H1 (cell line): ENCODE data around the gene SBK2. TPM values are rescaled to one million over a fixed set of nuclear protein-coding genes. Genes with fewer than 3 reads are reported as not detected.

Experiments used
- CTCF ChIA-PET: fragments of 300-600 bp; sonication (Branson Sonifier 250); formaldehyde crosslinking; loops from one replicate; lab custom pipeline; 2021; ENCODE audit not compliant: partially characterized antibody; lab: Charles Lee
- POLR2A ChIA-PET: fragments of 300-600 bp; sonication (Branson Sonifier 250); formaldehyde crosslinking; loops from one replicate; lab custom pipeline; 2021; ENCODE audit warnings: inconsistent platforms; ENCODE audit not compliant: partially characterized antibody; lab: Charles Lee
- DNase-seq, 2 experiments: peaks; one replicate each; pipeline versions ENCODE4 v3.0.0 to v3.0.0-alpha.2; 2010 to 2022; ENCODE audit warnings: low spot score in 2 of 2, low read depth in 1 of 2, mixed read lengths in 1 of 2
- FAIRE-seq: peaks from 2 replicates; lab custom pipeline; 2011; peaks lifted over from hg19 to GRCh38; lab: Jason Lieb, UNC
- H2AFZ ChIP-seq: 2 replicates; pipeline ENCODE4 v1.8.1; 2012; ENCODE audit warnings: low read length, inconsistent platforms
- H2AK5ac ChIP-seq: 2 replicates; pipeline ENCODE4 v1.6.1; 2013; ENCODE audit warnings: low read depth, low read length
- H2BK120ac ChIP-seq: replicated peaks from 2 replicates; pipeline ENCODE3; 2013; ENCODE audit warnings: low read depth, low read length, inconsistent platforms
- H2BK12ac ChIP-seq: 2 replicates; pipeline ENCODE4 v1.6.1; 2013; ENCODE audit warnings: low read depth, low read length
- H2BK15ac ChIP-seq: 2 replicates; pipeline ENCODE4 v1.6.1; 2013; ENCODE audit warnings: low read length
- H2BK20ac ChIP-seq: 2 replicates; pipeline ENCODE4 v1.6.1; 2013; ENCODE audit warnings: low read length
- H2BK5ac ChIP-seq: 2 replicates; pipeline ENCODE4 v1.6.1; 2013; ENCODE audit warnings: low read depth, low read length
- H3K14ac ChIP-seq: 2 replicates; pipeline ENCODE4 v1.6.1; 2013; ENCODE audit warnings: inconsistent platforms; ENCODE audit not compliant: insufficient read length
- H3K18ac ChIP-seq: 2 replicates; pipeline ENCODE4 v1.6.1; 2013; ENCODE audit warnings: low read length; ENCODE audit errors: extremely low read depth
- H3K23ac ChIP-seq: 2 replicates; pipeline ENCODE4 v1.6.1; 2013; ENCODE audit warnings: inconsistent platforms; ENCODE audit not compliant: insufficient read length
- H3K23me2 ChIP-seq: 2 replicates; pipeline ENCODE4 v1.6.1; 2013; ENCODE audit warnings: low read depth, low read length
- H3K27ac ChIP-seq: 2 replicates; pipeline ENCODE4 v1.6.1; 2011; ENCODE audit warnings: low read depth, low read length, inconsistent platforms
- H3K27me3 ChIP-seq, 4 experiments: replicated peaks in 1 of 4; 1 replicate in 1 of 4; 2 replicates in 3 of 4; pipeline versions ENCODE4 v1.6.1 to v1.8.1; 2011 to 2013; ENCODE audit warnings: low read length in 3 of 4, mild to moderate bottlenecking in 3 of 4, inconsistent platforms in 2 of 4, mixed read lengths in 2 of 4, moderate library complexity in 1 of 4; ENCODE audit not compliant: control insufficient read depth in 3 of 4, insufficient read depth in 3 of 4; ENCODE audit errors: extremely low read depth in 1 of 4
- H3K36me3 ChIP-seq, 4 experiments: 2 replicates each; pipeline versions ENCODE4 v1.6.1 to v1.8.1; 2011 to 2013; ENCODE audit warnings: mild to moderate bottlenecking in 4 of 4, low read length in 3 of 4, moderate library complexity in 2 of 4, control low read depth in 1 of 4, inconsistent platforms in 1 of 4; ENCODE audit not compliant: insufficient read depth in 4 of 4, control insufficient read depth in 2 of 4
- H3K4ac ChIP-seq: replicated peaks from 2 replicates; pipeline ENCODE3; 2013; ENCODE audit warnings: low read length, low read depth, mixed read lengths, inconsistent platforms; ENCODE audit not compliant: insufficient read length
- H3K4me1 ChIP-seq, 4 experiments: replicated peaks in 1 of 4; 1 replicate in 1 of 4; 2 replicates in 3 of 4; pipeline versions ENCODE4 v1.6.1 to v1.8.1; 2011 to 2013; ENCODE audit warnings: low read length in 3 of 4, inconsistent platforms in 2 of 4, mixed read lengths in 1 of 4; ENCODE audit not compliant: insufficient read depth in 4 of 4, control insufficient read depth in 3 of 4
- H3K4me2 ChIP-seq, 2 experiments: 2 replicates each; pipeline versions ENCODE4 v1.6.1 to v1.8.1; 2011 to 2013; ENCODE audit warnings: low read depth in 2 of 2, low read length in 2 of 2, control low read depth in 1 of 2, inconsistent platforms in 1 of 2, mild to moderate bottlenecking in 1 of 2; ENCODE audit not compliant: insufficient read depth in 1 of 2
- H3K4me3 ChIP-seq, 4 experiments: fragments of 200-600, 300-600 bp in 1 of 4; sonication (generic), shearing (Covaris generic), sonication (Bioruptor Twin) in 1 of 4; 2 replicates each; pipeline versions ENCODE4 v1.5.1 to v1.8.1; 2011 to 2016; ENCODE audit warnings: low read length in 4 of 4, low read depth in 3 of 4, control low read depth in 2 of 4, inconsistent platforms in 2 of 4, mild to moderate bottlenecking in 2 of 4, mixed read lengths in 1 of 4, moderate library complexity in 1 of 4; ENCODE audit not compliant: insufficient read depth in 2 of 4; ENCODE audit errors: extremely low read depth in 1 of 4
- H3K56ac ChIP-seq: replicated peaks from 2 replicates; pipeline ENCODE3; 2013; ENCODE audit warnings: low read depth, mild to moderate bottlenecking, mixed read lengths, low read length, inconsistent platforms; ENCODE audit not compliant: insufficient read length
- H3K79me1 ChIP-seq: 2 replicates; pipeline ENCODE4 v1.6.1; 2013; ENCODE audit warnings: low read depth, low read length, control low read depth
- H3K79me2 ChIP-seq, 2 experiments: 2 replicates each; pipeline versions ENCODE4 v1.6.1 to v1.8.1; 2012 to 2013; ENCODE audit warnings: low read length in 2 of 2, mild to moderate bottlenecking in 2 of 2, inconsistent platforms in 1 of 2; ENCODE audit not compliant: insufficient read depth in 2 of 2, control insufficient read depth in 1 of 2
- H3K9ac ChIP-seq, 4 experiments: replicated peaks in 1 of 4; 1 replicate in 1 of 4; 2 replicates in 3 of 4; pipeline versions ENCODE4 v1.6.1 to v1.8.1; 2011 to 2013; ENCODE audit warnings: low read depth in 3 of 4, low read length in 3 of 4, control low read depth in 2 of 4, mild to moderate bottlenecking in 2 of 4, moderate library complexity in 2 of 4, inconsistent platforms in 1 of 4; ENCODE audit errors: extremely low read depth in 1 of 4
- H3K9me3 ChIP-seq, 2 experiments: 2 replicates each; pipeline versions ENCODE4 v1.6.1 to v1.8.1; 2012 to 2013; ENCODE audit warnings: mild to moderate bottlenecking in 2 of 2, moderate library complexity in 2 of 2, control low read depth in 1 of 2, inconsistent platforms in 1 of 2, low read depth in 1 of 2, low read length in 1 of 2, mixed read lengths in 1 of 2; ENCODE audit not compliant: insufficient read depth in 2 of 2
- H4K20me1 ChIP-seq, 2 experiments: replicated peaks in 1 of 2; 2 replicates each; pipeline versions ENCODE3 to v1.8.1; 2011 to 2013; ENCODE audit warnings: inconsistent platforms in 2 of 2, low read length in 2 of 2, mild to moderate bottlenecking in 1 of 2; ENCODE audit not compliant: insufficient read depth in 2 of 2, control insufficient read depth in 1 of 2
- H4K5ac ChIP-seq: 2 replicates; pipeline ENCODE4 v1.6.1; 2013; ENCODE audit warnings: low read length, low read depth, mixed read lengths, inconsistent platforms; ENCODE audit not compliant: insufficient read length
- H4K8ac ChIP-seq: 2 replicates; pipeline ENCODE4 v1.8.0; 2013; ENCODE audit warnings: mild to moderate bottlenecking, moderate library complexity, low read length, inconsistent platforms; ENCODE audit not compliant: insufficient read depth; ENCODE audit errors: extremely low read depth
- H4K91ac ChIP-seq: replicated peaks from 2 replicates; pipeline ENCODE3; 2013; ENCODE audit warnings: low read length, mixed read lengths, inconsistent platforms; ENCODE audit not compliant: insufficient read length
- CHD1 ChIP-seq: IDR thresholded peaks from 2 replicates; pipeline ENCODE4 v1.6.1; 2012; ENCODE audit warnings: low read depth, low read length, improper control_type of control experiment
- CHD2 ChIP-seq: IDR thresholded peaks from 2 replicates; pipeline ENCODE4 v1.6.1; 2012; ENCODE audit warnings: low read length, improper control_type of control experiment
- EGR1 ChIP-seq: IDR thresholded peaks from 2 replicates; pipeline ENCODE4 v1.6.1; 2011; ENCODE audit warnings: low read depth, low read length, borderline replicate concordance
- EP300 ChIP-seq, 2 experiments: IDR thresholded peaks; 1 replicate in 1 of 2; 2 replicates in 1 of 2; pipeline ENCODE4 v1.6.1; 2011 to 2012; ENCODE audit warnings: low read depth in 2 of 2, low read length in 2 of 2, mild to moderate bottlenecking in 2 of 2, borderline replicate concordance in 1 of 2, inconsistent platforms in 1 of 2, moderate library complexity in 1 of 2
- GTF2F1 ChIP-seq: IDR thresholded peaks from 2 replicates; pipeline ENCODE4 v1.6.1; 2012; ENCODE audit warnings: low read depth, low read length, improper control_type of control experiment, borderline replicate concordance
- RNF2 ChIP-seq: fragments of 200-900, 300-1000 bp; sonication (generic); IDR thresholded peaks from 2 replicates; pipeline ENCODE4 v1.7.1; 2016; ENCODE audit warnings: borderline replicate concordance, low read depth, mild to moderate bottlenecking, antibody characterized with exemption, low read length; ENCODE audit not compliant: poor library complexity, severe bottlenecking; ENCODE audit errors: missing control alignments
- WGBS, 2 experiments: shearing (Covaris generic) in 1 of 2; methylation state at CpG; one replicate each; pipeline versions ENCODE4 v1.1.6 to v1.1.7; 2013 to 2015; ENCODE audit warnings: low lambda C conversion rate in 2 of 2, mixed read lengths in 2 of 2, inconsistent platforms in 1 of 2, low coverage in 1 of 2, missing lambda C conversion rate in 1 of 2; ENCODE audit not compliant: insufficient replicate concordance in 2 of 2, insufficient coverage in 1 of 2, insufficient read length in 1 of 2; ENCODE audit errors: extremely low coverage in 1 of 2, missing lambda C conversion rate in 1 of 2; 5-methylcytosine and 5-hydroxymethylcytosine counted together
- polyA plus RNA-seq, 7 experiments: library from polyadenylated mRNA; depleted of rRNA in 3 of 7; stranded (reverse) in 5 of 7; unstranded in 2 of 7; fragments of >200 nt in 5 of 7; fragments of 200-250 nt in 2 of 7; gene quantifications; 1 replicate in 5 of 7; 2 replicates in 1 of 7; 4 replicates in 1 of 7; pipeline versions ENCODE4 v1.2.1 to v1.2.3, GENCODE V29; 2011 to 2013; ENCODE audit warnings: missing spikeins in 2 of 7, mixed read lengths in 2 of 7
- total RNA-seq: library from RNA; stranded (reverse); fragmentation: NEBNext Ultra II Directional; extraction: Animal tissue kit (Norgen Biotek cat#: 25700); gene quantifications from 2 replicates; pipeline ENCODE4 v1.2.1, GENCODE V29; 2021
- TF ChIP-seq, protein P1 (sequence below): IDR thresholded peaks from 2 replicates; pipeline ENCODE4 v1.6.1; 2012; ENCODE audit warnings: low read length, inconsistent platforms

SBK2 gene
- total and polyA plus RNA-seq, 2 of the 8 experiments (the other 6 are each of a cell fraction or from before 2014, with no cell fraction given) = 3.2 to 4.1 TPM

DNA sequence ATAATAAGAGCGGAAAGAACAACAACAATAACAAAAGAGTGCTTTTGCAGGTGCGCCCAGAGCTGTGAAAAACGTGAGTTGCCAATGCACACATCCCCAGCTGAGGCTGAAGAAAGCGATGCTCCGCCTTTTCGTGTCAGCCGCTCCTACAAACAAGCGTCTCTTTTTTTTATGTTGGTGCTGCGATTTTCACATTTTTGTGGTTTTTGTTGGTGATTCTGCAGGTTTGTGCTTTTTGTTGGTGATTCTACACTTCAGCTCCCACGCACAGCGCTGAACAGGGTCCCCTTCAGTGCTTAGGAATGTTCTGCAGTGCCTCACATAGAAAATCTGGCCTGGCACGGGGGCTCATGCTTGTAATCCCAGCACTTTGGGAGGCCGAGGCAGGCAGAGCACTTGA lies 15.7 kb upstream of the SBK2 start:
- H3K56ac ChIP-seq = no peak overlapping the region
- FAIRE-seq (no peak), DNase-seq (no peak)
- H3K27me3 ChIP-seq = peaks cover 0 to 3% (median 0%) of the 10 kb centered on the region in 4 experiments; a peak in 1 of 7 replicates
- H4K8ac ChIP-seq = no peak overlapping the region
- peak overlapping the region; percentile 63; the same call in 1 of the 2 replicates for H2AFZ ChIP-seq
- ChIA-PET CTCF (interaction anchor here (0.6 to 1.2 kb wide), 4 partner anchors 9 to 187 kb away, joined by 3 to 4 read pairs (median 3); partner anchors contain the start of gene SBK2), POLR2A (interaction anchor here (0.6 to 1.6 kb wide), 7 partner anchors 14 to 76 kb away, joined by 3 to 5 read pairs (median 3); partner anchors contain the start of gene ZNF628)
- no peak overlapping the region for H3K4ac ChIP-seq
- H2BK5ac ChIP-seq = no peak overlapping the region
- no peaks in the 10 kb centered on the region for H3K9me3 ChIP-seq
- peaks cover 7% of the 10 kb centered on the region; the same call in 1 of the 2 replicates for H3K23me2 ChIP-seq
- no peak overlapping the region for H4K91ac ChIP-seq
- TF ChIP-seq CHD1 (no peak), EP300 (IDR thresholded peaks at IDR 0.05; ENCODE audit: borderline replicate concordance in 1 of 2, low read depth in 2 of 2, low read length in 2 of 2) (no peak), RNF2 (no peak), GTF2F1 (no peak), CHD2 (no peak), EGR1 (no peak)
- TF ChIP-seq, protein P1, sequence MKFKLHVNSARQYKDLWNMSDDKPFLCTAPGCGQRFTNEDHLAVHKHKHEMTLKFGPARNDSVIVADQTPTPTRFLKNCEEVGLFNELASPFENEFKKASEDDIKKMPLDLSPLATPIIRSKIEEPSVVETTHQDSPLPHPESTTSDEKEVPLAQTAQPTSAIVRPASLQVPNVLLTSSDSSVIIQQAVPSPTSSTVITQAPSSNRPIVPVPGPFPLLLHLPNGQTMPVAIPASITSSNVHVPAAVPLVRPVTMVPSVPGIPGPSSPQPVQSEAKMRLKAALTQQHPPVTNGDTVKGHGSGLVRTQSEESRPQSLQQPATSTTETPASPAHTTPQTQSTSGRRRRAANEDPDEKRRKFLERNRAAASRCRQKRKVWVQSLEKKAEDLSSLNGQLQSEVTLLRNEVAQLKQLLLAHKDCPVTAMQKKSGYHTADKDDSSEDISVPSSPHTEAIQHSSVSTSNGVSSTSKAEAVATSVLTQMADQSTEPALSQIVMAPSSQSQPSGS = no peak
- H2BK15ac ChIP-seq = no peak overlapping the region
- peaks cover 2 to 10% (median 6%) of the 10 kb centered on the region in 4 experiments; a peak in 6 of 7 replicates for H3K4me1 ChIP-seq
- peak overlapping the region; percentile 93; the same call in 1 of the 2 replicates for H2BK20ac ChIP-seq
- H3K18ac ChIP-seq = peak overlapping the region; percentile 88; the same call in 1 of the 2 replicates
- H4K5ac ChIP-seq = no peak overlapping the region
- H3K27ac ChIP-seq = no peak overlapping the region
- no peak overlapping the region for H3K14ac ChIP-seq
- no peaks in the 10 kb centered on the region for H3K79me2 ChIP-seq
- no peaks in the 10 kb centered on the region for H3K36me3 ChIP-seq
- H4K20me1 ChIP-seq = no peaks in the 10 kb centered on the region
- 0 out of 7 replicates have a peak overlapping the region, but pooled peaks of 1 of the 4 experiments have one; percentile 40 for H3K9ac ChIP-seq
- H3K79me1 ChIP-seq = no peaks in the 10 kb centered on the region
- H2BK12ac ChIP-seq = no peak overlapping the region
- no peak overlapping the region; a peak in 1 of 8 replicates for H3K4me3 ChIP-seq
- no peak overlapping the region for H3K23ac ChIP-seq
- WGBS, 2 experiments = 61% methylated on average over 13 of the region's 13 CpGs; no CpG with 5 or more reads in 1 of the 2 experiments
- no peak overlapping the region for H2BK120ac ChIP-seq
- peak overlapping the region; percentile 50 to 52 for H3K4me2 ChIP-seq
- H2AK5ac ChIP-seq = no peak overlapping the region
